ENCODE results near the gene NAA60. TPM values are rescaled to one million over a fixed set of nuclear protein-coding genes. Genes with fewer than 3 reads are reported as not detected.

Gene NAA60
- total RNA-seq, 4 donors from 2014 or later = 17.0 to 31.7 (median 26.5) TPM

GRCh38 chr16:3532741-3533140, 89.3 kb downstream of the NAA60 start:
- no peak for ATAC-seq (ENCODE audit: low FRiP score)
- no peak for DNase-seq (ENCODE audit: low spot score)
- TF ChIP-seq CTCF (IDR thresholded peaks at IDR 0.05) = no peak

GRCh38 chr16:3534126-3534525, 90.6 kb downstream of the NAA60 start:
- DNase-seq (ENCODE audit: low spot score) (no peak), ATAC-seq (ENCODE audit: low FRiP score) (no peak)
- no peak for TF ChIP-seq CTCF (IDR thresholded peaks at IDR 0.05)

GRCh38 chr16:3536271-3536731, 92.8 kb downstream of the NAA60 start:
- no peak for DNase-seq (ENCODE audit: low spot score)
- no peak for ATAC-seq (ENCODE audit: low FRiP score)
- no peak for TF ChIP-seq CTCF (IDR thresholded peaks at IDR 0.05)

Small RNAs within 50 kb of the gene (small RNA-seq; reads per million reads assigned to genes)
- gene MIR6126 = not detected

Other genes with a start within 250 kb of the NAA60 start
- gene ZNF200, start 208.5 kb upstream of the NAA60 start, total RNA-seq = 10 to 100 TPM in 2 of 4 donors, 1 to 10 TPM in 2; 4.3 to 12.6 (median 8.7) TPM
- 10 to 100 TPM in 1 of 4 donors, 1 to 10 TPM in 3; 2.7 to 25.4 (median 4.2) TPM for gene MEFV, start 187.0 kb upstream of the NAA60 start, total RNA-seq
- gene ZNF263, start 160.2 kb upstream of the NAA60 start, total RNA-seq = 10 to 100 TPM; 23.3 to 66.7 (median 36.2) TPM
- 1 to 10 TPM; 3.3 to 8.8 (median 5.3) TPM for gene TIGD7, start 138.2 kb upstream of the NAA60 start, total RNA-seq
- gene ZNF75A, start 138.2 kb upstream of the NAA60 start, total RNA-seq = 10 to 100 TPM; 13.2 to 30.1 (median 20.4) TPM
- gene OR2C1, start 87.8 kb upstream of the NAA60 start, total RNA-seq = not detected
- gene ZSCAN32, start 42.7 kb upstream of the NAA60 start, total RNA-seq = 10 to 100 TPM in 2 of 4 donors, 1 to 10 TPM in 2; 6.5 to 16.6 (median 11.1) TPM
- gene ZNF174, start 42.5 kb upstream of the NAA60 start, total RNA-seq = 10 to 100 TPM in 1 of 4 donors, 1 to 10 TPM in 3; 6.2 to 16.6 (median 8.6) TPM
- gene ZNF597, start 176 bp upstream of the NAA60 start, total RNA-seq = 1 to 10 TPM; 2.0 to 3.3 (median 2.7) TPM
- gene C16orf90, start 51.8 kb downstream of the NAA60 start, total RNA-seq = not detected
- 10 to 100 TPM in 2 of 4 donors, 1 to 10 TPM in 2; 8.5 to 17.8 (median 12.5) TPM for gene CLUAP1, start 57.3 kb downstream of the NAA60 start, total RNA-seq
- gene NLRC3, start 133.7 kb downstream of the NAA60 start, total RNA-seq = 1 to 10 TPM in 3 of 4 donors, under 1 TPM in 1; 0.65 to 4.1 (median 1.1) TPM
- 1 to 10 TPM; 2.9 to 4.4 (median 3.3) TPM for gene SLX4, start 167.9 kb downstream of the NAA60 start, total RNA-seq
- 10 to 100 TPM in 3 of 4 donors, 1 to 10 TPM in 1; 4.6 to 14.8 (median 12.3) TPM for gene DNASE1, start 211.0 kb downstream of the NAA60 start, total RNA-seq